Fibroblast of pulmonary artery (primary cell): ENCODE measurements around the gene HYKK.
"Not testable (repeated sequence)": the region's sequence is repeated elsewhere in the genome, so short reads cannot be mapped to it uniquely, and the experiment has no call there.

Source experiments
- DNase-seq: peaks from one replicate; pipeline ENCODE4 v3.0.0-alpha.2; 2010; ENCODE audit warnings: low read depth
- H3K4me3 ChIP-seq: replicated peaks from 2 replicates; pipeline ENCODE4 v1.5.1; 2011; ENCODE audit warnings: low read depth, mild to moderate bottlenecking, control low read depth, low read length, moderate library complexity
- TF ChIP-seq, protein P1 (sequence below): IDR thresholded peaks from 2 replicates; pipeline ENCODE4 v1.5.1; 2011; ENCODE audit warnings: mild to moderate bottlenecking, control low read depth, low read length, inconsistent platforms; ENCODE audit errors: missing control alignments

The HYKK gene

DNA sequence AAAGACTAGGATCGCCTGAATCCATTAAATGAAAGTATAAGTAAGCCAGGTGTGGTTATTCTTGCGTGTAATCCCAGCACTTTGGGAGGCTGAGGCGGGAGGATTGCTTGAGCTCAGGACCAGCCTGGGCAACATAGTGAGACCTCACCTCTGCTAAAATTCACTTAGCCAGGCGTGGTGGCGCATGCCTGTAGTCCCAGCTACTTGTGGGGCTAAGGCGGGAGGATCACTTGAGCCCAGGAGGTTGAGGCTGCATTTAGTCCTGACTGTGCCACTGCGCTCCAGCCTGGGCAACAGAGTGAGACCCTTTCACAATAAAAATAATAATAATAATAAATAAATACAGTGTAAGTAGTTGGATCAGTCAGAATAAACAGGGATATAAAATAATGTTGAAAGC, 25.5 kb upstream of the HYKK start:
- no peak for DNase-seq
- H3K4me3 ChIP-seq, result no peak overlapping the region
- TF ChIP-seq, protein P1, sequence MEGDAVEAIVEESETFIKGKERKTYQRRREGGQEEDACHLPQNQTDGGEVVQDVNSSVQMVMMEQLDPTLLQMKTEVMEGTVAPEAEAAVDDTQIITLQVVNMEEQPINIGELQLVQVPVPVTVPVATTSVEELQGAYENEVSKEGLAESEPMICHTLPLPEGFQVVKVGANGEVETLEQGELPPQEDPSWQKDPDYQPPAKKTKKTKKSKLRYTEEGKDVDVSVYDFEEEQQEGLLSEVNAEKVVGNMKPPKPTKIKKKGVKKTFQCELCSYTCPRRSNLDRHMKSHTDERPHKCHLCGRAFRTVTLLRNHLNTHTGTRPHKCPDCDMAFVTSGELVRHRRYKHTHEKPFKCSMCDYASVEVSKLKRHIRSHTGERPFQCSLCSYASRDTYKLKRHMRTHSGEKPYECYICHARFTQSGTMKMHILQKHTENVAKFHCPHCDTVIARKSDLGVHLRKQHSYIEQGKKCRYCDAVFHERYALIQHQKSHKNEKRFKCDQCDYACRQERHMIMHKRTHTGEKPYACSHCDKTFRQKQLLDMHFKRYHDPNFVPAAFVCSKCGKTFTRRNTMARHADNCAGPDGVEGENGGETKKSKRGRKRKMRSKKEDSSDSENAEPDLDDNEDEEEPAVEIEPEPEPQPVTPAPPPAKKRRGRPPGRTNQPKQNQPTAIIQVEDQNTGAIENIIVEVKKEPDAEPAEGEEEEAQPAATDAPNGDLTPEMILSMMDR, result no peak

DNA sequence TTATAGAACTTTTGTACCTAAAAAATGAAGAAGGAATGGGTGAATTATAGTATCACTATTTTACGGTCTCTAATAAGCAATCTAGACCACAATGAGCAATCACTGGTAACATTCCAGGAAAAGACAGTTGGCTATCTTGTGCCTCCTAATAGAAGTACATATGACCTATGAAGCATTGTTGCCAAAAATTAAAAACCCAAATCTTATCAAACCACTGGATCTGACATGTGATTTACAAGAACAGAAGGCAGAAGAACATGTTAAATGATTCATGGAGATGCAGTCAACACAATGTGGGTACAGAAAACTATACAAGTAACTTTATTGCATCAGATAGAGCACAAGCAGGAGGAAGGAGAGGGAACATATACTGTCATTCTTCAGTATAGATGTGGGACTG, 14.5 kb upstream of the HYKK start:
- H3K4me3 ChIP-seq, result no peak overlapping the region
- TF ChIP-seq, protein P1, result no peak
- DNase-seq, result peak; percentile 18

DNA sequence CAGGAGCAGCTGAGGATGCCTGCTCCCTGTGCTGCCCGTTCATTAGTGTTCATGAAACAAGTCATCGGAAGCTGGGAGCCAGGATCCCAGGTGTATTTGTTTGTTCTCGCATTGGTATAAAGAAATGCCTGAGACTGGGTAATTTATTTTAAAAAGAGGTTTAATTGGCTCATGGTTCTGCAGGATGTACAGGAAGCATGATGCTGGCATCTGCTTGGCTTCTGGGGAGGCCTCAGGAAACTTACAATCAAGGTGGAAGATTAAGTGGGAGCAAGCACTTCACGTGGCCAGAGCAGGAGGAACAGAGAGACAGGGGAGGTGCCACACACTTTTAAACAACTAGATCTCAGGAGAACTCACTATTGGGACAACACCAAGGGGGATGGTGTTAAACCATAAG, 5.5 kb upstream of the HYKK start:
- no peak for DNase-seq
- H3K4me3 ChIP-seq, result no peak overlapping the region
- TF ChIP-seq, protein P1, result no peak

DNA sequence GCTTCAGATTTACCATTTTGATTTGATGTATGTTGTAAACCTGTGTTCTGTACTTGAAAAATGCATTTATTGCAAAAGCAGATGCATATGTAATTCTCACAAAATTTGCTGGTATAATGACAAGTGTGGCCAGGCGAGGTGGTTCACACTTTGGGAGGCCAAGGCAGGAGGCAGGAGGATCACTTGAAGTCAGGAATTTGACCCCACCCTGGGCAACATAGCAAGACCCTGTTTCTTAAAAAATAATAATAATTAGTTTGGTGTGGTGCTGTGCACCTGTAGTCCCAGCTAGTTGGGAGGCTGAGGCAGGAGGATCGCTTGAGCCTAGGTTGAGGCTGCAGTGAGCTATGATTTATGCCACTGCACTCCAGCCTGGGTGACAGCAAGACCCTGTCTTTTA, 4.7 kb upstream of the HYKK start:
- TF ChIP-seq, protein P1, result no peak
- no peak for DNase-seq
- H3K4me3 ChIP-seq, result no peak overlapping the region

DNA sequence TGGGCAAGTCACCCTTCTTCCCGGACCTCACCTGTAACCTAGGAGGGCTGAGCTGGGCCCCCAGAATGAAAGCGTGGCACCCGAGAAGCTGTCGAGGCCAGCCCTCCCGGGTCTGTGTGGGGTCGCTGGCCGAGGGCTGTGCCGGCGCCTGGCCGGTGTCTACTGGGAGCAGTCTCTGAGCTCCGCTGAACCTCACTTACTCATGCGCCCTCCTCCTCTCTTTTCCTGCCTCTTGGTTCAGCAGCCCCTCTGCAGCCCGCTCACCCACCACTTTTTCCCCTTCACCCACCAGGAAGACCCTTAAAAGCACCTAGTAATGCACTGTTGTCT, 419 bp downstream of the HYKK start:
- H3K4me3 ChIP-seq, result peak overlapping the region; percentile 86
- TF ChIP-seq, protein P1, result no peak
- no peak for DNase-seq

DNA sequence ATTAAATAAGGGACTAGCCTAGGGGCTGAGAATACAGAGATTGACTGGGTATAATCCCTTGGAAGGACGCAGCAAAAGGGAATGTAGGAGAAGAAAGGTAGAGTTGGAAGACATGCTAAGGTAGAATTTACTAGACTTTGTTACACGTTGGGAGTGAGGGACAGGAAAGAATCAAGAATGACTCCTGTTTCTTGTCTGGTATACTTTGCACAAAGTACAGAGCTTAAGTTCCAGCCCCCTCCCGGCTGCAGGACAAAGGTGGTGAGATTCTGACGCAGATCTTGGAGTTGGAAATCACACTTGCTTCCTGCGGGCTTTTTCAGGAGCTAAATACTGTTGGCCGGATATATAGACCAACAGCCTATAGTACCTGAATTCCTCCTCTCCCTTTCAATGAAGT, 895 bp downstream of the HYKK start:
- H3K4me3 ChIP-seq, result peak overlapping the region; percentile 86
- DNase-seq, result no peak
- TF ChIP-seq, protein P1, result no peak

DNA sequence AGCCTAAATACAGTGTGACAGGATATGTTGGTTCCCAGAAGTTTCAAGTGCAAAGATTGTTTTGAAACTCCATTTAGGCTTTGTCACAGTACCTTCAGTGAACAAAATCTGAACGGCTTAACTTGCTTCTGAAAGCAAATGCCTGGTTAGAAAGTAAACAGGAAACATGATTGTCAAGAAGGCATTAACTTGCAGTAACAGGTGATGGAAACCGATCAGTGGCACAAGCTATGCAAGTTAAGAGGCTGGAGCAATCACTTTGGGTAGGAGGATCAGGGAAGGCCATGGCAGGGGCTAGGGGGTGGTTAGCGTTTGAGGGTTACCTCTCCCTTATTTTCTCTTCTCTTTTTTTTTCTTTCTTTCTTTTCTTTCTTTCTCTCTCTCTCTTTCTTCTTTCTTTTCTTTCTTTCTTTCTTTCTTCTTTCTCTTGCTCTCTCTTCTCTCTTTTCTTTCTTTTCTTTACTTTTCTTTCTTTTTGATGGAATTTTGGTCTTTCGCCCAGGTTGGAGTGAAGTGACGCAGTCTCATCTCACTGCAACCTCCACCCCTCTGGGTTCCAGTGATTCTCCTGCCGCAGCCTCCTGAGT, 2.4 kb downstream of the HYKK start:
- H3K4me3 ChIP-seq, result no peak overlapping the region
- DNase-seq, result no peak
- TF ChIP-seq, protein P1, result no peak

DNA sequence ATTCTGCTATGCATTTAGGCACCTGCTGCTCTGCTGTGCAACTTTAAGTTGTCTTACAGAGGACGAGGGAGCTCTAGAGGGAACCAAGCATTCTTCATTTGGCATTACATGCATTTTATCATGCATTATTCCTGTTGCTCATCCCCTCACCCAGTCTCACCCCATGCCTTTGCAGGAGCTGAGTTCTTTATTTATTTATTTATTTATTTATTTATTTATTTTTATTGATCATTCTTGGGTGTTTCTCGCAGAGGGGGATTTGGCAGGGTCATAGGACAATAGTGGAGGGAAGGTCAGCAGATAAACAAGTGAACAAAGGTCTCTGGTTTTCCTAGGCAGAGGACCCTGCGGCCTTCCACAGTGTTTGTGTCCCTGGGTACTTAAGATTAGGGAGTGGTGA, 12.7 kb downstream of the HYKK start:
- not testable (repeated sequence) for DNase-seq, H3K4me3 ChIP-seq
